Mesodermal cell (in vitro differentiated cells): ENCODE measurements around the gene ING2.
"Not testable (repeated sequence)": the region's sequence is repeated elsewhere in the genome, so short reads cannot be mapped to it uniquely, and the experiment has no call there.

Experiments used
- H3K27ac ChIP-seq: 2 replicates; pipeline ENCODE4 v1.7.0; 2013; ENCODE audit warnings: mild to moderate bottlenecking, low read depth, low read length, moderate library complexity; ENCODE audit not compliant: severe bottlenecking
- H3K36me3 ChIP-seq: 2 replicates; pipeline ENCODE4 v1.7.1; 2013; ENCODE audit warnings: mild to moderate bottlenecking, low read length, moderate library complexity; ENCODE audit not compliant: control insufficient read depth, insufficient read depth
- H3K4me1 ChIP-seq: one replicate; pipeline ENCODE4 v1.7.1; 2013; ENCODE audit warnings: mild to moderate bottlenecking, low read length; ENCODE audit not compliant: insufficient read depth, control insufficient read depth, poor library complexity, severe bottlenecking
- H3K4me3 ChIP-seq: 2 replicates; pipeline ENCODE4 v1.7.0; 2013; ENCODE audit warnings: low read length, control low read depth, mild to moderate bottlenecking; ENCODE audit not compliant: insufficient read depth, poor library complexity, severe bottlenecking; ENCODE audit errors: extremely low read depth
- H3K9me3 ChIP-seq: 2 replicates; pipeline ENCODE4 v1.7.1; 2013; ENCODE audit warnings: mild to moderate bottlenecking, low read length, moderate library complexity; ENCODE audit not compliant: control insufficient read depth
- WGBS, 2 experiments: methylation state at CpG; one replicate each; pipeline ENCODE4 v1.1.5; 2013; ENCODE audit warnings: missing lambda C conversion rate in 2 of 2; ENCODE audit not compliant: insufficient coverage in 2 of 2; 5-methylcytosine and 5-hydroxymethylcytosine counted together

The ING2 gene

DNA sequence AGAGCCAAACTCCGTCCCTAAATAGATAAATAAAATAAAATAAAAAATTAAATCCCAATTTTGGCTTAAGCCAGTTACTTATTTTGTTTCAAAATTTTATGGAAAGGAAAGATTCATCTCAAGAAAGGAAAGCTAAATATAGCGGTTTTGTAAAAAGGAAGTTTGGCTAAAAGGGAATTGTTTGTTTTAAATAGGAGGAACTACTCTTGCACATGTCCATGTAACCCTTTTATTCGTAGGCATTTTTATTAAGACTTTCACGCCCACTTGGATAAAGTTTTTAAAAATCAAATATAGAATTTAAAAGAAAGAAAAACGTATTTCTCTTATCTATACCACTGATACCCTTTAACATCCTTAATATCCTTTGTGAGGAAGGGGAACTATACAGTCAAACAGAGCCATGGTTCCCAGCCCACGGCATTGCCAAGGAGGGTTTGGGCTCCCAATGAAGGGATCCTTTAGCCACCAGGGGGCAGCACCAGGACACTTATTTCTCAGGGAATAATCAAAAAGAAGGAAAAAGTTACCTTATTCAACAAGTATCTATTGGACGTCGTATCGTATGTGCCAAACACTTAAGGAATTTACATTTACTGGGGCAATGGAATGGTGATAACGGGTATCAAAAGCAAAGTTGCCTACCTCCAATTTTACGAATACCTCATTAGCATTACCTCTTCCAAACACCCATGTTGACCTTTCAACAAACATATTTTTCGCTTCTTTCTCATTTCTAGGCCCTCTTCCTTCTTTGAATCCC is 32.7 kb upstream of the ING2 start:
- Histone ChIP-seq H3K36me3 (no peaks in the 10 kb centered on the region), H3K4me1 (no peaks in the 10 kb centered on the region), H3K4me3 (no peak overlapping the region), H3K27ac (no peak overlapping the region), H3K9me3 (no peaks in the 10 kb centered on the region)
- 50 to 82% methylated on average over 1 to 3 of the region's 12 CpGs for WGBS, 2 experiments

DNA sequence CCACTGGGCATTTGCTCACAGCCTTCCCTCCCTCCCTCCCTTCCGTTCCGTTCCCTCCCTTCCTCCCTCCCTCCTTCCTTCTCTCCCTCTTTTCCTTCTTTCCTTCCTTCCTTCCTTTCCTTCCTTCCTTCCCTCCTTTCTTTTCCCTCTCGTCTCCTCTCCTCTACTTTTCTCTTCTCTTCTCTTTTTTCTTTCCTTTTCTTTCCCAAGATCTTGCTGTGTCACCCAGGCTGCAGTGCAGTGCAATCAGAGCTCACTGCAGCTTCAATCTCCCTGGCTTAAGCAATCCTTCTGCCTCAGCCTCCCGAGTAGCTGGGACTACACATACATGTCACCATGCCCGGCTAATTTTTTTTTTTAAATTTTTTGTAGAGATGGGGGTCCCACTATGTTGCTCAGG is 26.7 kb upstream of the ING2 start:
- 76 to 97% methylated on average over 3 of the region's 5 CpGs for WGBS, 2 experiments

DNA sequence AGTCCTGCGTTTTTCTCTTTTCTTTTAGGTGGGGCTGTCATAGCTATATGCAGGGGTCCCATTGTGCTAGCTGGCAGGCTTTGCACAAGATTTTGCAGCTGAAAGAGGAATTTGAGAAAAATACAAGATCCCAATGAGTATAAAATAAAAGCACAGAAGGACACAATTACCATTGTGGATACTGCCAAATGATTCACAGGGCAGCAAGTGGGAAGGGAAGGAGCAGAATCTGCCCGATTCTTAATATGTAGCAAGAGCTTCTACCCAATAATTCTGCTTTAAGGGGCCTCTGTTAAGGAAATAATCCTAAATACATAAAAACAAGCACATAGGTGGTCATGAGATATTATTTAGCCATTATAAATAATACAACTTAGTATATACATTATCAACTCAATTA is 25.9 kb upstream of the ING2 start:
- Histone ChIP-seq H3K4me3 (no peak overlapping the region), H3K27ac (no peak overlapping the region), H3K36me3 (no peaks in the 10 kb centered on the region), H3K4me1 (no peaks in the 10 kb centered on the region), H3K9me3 (no peaks in the 10 kb centered on the region)
- 100% methylated on average over 1 of the region's 2 CpGs for WGBS, 2 experiments

More for the DNA sequence above, 26.7 kb upstream of the ING2 start:
- no peaks in the 10 kb centered on the region for H3K9me3 ChIP-seq
- H3K4me1 ChIP-seq = no peaks in the 10 kb centered on the region
- H3K4me3 ChIP-seq = no peak overlapping the region
- no peak overlapping the region for H3K27ac ChIP-seq
- H3K36me3 ChIP-seq = no peaks in the 10 kb centered on the region

DNA sequence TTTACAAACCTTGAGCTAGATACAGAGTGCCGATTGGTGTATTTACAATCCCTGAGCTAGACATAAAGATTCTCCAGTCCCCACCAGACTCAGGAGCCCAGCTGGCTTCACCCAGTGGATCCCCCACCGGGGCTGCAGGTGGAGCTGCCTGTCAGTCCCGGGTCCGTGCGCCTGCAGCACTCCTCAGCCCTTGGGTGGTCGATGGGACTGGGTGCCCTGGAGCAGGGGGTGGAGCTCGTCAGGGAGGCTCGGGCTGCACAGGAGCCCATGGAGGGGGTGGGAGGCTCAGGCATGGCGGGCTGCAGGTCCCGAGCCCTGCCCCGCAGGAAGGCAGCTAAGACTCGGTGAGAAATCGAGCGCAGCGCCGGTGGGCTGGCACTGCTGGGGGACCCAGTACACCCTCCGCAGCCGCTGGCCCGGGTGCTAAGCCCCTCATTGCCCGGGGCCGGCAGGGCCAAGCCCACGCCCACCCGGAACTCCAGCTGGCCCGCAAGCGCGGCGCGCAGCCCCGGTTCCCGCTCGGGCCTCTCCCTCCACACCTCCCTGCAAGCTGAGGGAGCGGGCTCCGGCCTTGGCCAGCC is 22.3 kb upstream of the ING2 start:
- H3K4me3 ChIP-seq, H3K4me1 ChIP-seq: not testable (repeated sequence)
- 92 to 94% methylated on average over 6 to 17 of the region's 33 CpGs for WGBS, 2 experiments

DNA sequence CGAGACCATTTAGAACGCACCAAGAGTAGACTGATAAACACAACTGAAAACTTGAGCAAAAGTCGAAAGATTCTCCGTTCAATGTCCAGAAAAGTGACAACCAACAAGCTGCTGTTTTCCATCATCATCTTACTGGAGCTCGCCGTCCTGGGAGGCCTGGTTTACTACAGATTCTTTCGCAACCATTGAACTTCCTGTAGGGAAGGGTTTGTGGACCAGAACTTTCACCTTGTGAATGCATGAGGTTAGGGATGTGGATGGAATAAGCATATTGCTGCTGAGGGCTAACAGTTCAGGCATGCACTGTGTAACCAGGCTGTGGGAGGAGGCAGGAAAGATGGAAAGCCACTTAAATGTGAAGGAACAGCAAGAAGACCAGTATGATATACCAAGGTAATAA is 20.9 kb upstream of the ING2 start:
- Histone ChIP-seq H3K36me3 (no peaks in the 10 kb centered on the region), H3K4me3 (no peak overlapping the region), H3K9me3 (no peaks in the 10 kb centered on the region), H3K4me1 (peaks cover 5% of the 10 kb centered on the region), H3K27ac (no peak overlapping the region)
- 93 to 97% methylated on average over 5 to 7 of the region's 7 CpGs for WGBS, 2 experiments

More for the DNA sequence above, 22.3 kb upstream of the ING2 start:
- not testable (repeated sequence) for H3K36me3 ChIP-seq, H3K27ac ChIP-seq, H3K9me3 ChIP-seq

DNA sequence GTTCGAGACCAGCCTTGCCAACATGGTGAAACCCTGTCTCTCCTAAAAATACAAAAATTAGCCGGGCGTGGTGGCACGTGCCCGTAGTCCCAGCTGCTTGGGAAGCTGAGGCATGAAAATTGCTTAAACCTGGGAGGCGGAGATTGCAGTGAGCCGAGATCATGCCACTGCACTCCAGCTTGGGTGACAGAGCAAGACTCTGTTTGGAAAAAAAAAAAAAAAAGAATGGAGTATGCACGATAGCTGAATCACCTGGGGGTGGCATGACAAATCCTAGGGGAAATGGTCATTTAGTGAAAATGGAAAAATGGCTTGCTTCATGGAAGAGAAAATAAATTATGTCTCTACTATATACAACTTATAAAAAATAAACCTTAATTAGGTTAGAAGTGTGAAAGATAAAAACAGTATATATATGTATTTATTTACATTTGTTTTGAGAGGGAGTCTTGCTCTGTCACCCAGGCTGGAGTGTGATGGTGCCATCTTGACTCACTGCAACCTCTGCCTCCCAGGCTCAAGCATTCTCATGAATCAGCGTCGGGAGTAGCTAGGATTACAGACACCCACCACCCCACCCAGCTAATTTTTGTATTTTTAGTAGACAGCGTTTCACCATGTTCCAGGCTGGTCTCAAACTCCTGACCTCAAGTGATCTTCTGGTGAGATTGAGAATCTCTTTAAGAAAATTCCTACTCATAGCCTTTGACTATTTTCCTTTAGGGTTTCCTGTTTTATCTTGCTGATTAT is 19.3 kb upstream of the ING2 start:
- Histone ChIP-seq H3K4me3 (no peak overlapping the region), H3K4me1 (peaks cover 5% of the 10 kb centered on the region), H3K27ac (no peak overlapping the region), H3K36me3 (no peaks in the 10 kb centered on the region), H3K9me3 (no peaks in the 10 kb centered on the region)
- WGBS, 2 experiments = 79 to 85% methylated on average over 5 to 8 of the region's 11 CpGs

DNA sequence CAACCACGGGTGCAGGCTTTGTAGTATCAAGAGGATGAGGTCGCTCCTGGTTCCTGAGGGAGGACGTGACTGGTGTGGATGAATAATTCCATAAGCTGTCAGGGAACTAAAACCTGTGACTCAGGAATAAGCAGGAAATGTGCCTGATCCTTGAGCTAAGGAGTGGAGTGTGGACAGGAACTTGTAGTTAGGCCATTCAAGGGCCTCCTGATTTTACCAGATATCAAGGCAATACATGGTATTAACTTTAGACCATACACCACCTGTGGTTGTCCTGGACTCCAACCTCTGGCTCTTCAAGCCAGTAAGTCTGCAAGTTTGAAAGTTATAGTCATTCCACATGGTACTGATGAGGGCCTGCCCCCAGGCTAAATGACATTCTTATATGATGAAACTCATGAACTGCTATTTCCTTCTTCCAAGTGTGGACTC is 12.1 kb upstream of the ING2 start:
- no peaks in the 10 kb centered on the region for H3K9me3 ChIP-seq
- H3K27ac ChIP-seq = no peak overlapping the region
- H3K4me1 ChIP-seq = peaks cover 4% of the 10 kb centered on the region
- H3K36me3 ChIP-seq = peaks cover 8% of the 10 kb centered on the region
- no peak overlapping the region for H3K4me3 ChIP-seq
- WGBS, 2 experiments = 90 to 91% methylated on average over 3 of the region's 3 CpGs

DNA sequence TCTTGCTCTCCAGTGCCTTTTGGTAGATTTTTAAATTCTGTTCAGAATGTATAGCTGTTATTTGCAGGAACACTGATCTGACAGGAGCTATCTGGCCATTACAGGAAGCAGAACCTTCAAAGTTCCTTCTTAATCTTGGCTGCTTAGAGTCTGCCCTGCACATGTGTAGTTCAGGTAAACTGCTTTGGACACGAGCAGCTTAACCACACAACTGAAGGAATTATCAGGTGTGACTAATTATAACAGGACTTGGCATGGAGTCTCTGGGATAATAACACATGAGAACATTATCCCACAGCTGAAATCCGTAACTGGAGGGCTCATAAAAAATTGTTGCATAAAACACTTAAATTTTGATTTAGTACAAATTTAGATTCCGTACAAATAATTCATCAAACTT is 11.6 kb upstream of the ING2 start:
- no peak overlapping the region for H3K27ac ChIP-seq
- no peak overlapping the region for H3K4me3 ChIP-seq
- no peaks in the 10 kb centered on the region for H3K9me3 ChIP-seq
- H3K4me1 ChIP-seq = peaks cover 4% of the 10 kb centered on the region
- 100% methylated on average over 1 of the region's 3 CpGs; no CpG with 5 or more reads in 1 of the 2 experiments for WGBS, 2 experiments
- peaks cover 8% of the 10 kb centered on the region for H3K36me3 ChIP-seq

DNA sequence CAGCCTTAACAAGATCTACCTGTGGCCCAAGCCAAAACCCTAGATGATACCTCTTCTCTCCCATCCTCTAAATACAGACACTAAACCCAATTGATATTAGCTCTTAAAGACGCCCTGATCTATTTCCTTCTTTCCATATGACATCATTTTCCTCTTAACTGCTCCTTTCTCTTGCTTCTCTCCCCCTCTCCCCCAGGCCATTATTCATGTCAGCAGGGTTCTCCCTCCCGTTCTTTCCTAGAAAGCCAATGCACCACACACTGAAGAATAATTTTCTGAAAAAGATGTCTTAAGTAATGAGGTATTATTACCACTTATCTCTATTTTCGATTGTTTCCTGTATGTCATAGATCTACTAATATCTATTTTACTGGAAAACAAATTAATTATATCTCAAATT is 9.7 kb upstream of the ING2 start:
- Histone ChIP-seq H3K4me1 (peaks cover 4% of the 10 kb centered on the region), H3K36me3 (peaks cover 8% of the 10 kb centered on the region), H3K27ac (no peak overlapping the region), H3K4me3 (no peak overlapping the region), H3K9me3 (no peaks in the 10 kb centered on the region)
- 33% methylated on average over 1 of the region's 3 CpGs; no CpG with 5 or more reads in 1 of the 2 experiments for WGBS, 2 experiments

DNA sequence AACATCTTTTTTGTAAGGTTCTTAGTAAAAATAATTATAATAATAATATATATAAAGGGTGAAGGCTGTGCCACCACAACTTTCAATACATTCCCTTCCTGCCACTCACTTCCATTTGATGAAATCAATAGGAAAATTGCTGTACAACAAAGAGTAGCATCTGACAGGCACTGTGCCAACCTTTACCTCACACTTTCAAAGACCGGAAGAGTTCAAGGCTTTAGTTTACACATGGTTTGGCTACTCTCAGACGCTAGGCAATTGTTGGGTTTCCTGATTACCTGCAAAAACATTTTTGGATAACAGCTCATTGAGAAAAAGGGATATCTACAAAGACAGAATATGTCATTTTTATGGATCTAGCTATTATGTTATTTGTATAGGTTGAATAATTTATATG is 5.5 kb upstream of the ING2 start:
- no peaks in the 10 kb centered on the region for H3K9me3 ChIP-seq
- H3K36me3 ChIP-seq = peaks cover 6% of the 10 kb centered on the region
- peaks cover 4% of the 10 kb centered on the region for H3K4me1 ChIP-seq
- no peak overlapping the region for H3K27ac ChIP-seq
- H3K4me3 ChIP-seq = no peak overlapping the region
- 94 to 100% methylated on average over 1 to 2 of the region's 2 CpGs for WGBS, 2 experiments
